ENCODE measurements around the gene FBXO24. TPM values are rescaled to one million over a fixed set of nuclear protein-coding genes. Genes with fewer than 3 reads are reported as not detected.
"Not testable (repeated sequence)": the region's sequence is repeated elsewhere in the genome, so short reads cannot be mapped to it uniquely, and the experiment has no call there.

Gene FBXO24, protein sequence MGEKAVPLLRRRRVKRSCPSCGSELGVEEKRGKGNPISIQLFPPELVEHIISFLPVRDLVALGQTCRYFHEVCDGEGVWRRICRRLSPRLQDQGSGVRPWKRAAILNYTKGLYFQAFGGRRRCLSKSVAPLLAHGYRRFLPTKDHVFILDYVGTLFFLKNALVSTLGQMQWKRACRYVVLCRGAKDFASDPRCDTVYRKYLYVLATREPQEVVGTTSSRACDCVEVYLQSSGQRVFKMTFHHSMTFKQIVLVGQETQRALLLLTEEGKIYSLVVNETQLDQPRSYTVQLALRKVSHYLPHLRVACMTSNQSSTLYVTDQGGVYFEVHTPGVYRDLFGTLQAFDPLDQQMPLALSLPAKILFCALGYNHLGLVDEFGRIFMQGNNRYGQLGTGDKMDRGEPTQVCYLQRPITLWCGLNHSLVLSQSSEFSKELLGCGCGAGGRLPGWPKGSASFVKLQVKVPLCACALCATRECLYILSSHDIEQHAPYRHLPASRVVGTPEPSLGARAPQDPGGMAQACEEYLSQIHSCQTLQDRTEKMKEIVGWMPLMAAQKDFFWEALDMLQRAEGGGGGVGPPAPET
- total RNA-seq = 1.2 TPM

- DNase-seq = peak; percentile 100
Measured at GRCh38 chr7:100586266-100587025, at the start of gene FBXO24. Gene FBXO24 (plus strand): TSS chr7:100586328. CDS start chr7:100586626, 298 bp downstream.

DNA sequence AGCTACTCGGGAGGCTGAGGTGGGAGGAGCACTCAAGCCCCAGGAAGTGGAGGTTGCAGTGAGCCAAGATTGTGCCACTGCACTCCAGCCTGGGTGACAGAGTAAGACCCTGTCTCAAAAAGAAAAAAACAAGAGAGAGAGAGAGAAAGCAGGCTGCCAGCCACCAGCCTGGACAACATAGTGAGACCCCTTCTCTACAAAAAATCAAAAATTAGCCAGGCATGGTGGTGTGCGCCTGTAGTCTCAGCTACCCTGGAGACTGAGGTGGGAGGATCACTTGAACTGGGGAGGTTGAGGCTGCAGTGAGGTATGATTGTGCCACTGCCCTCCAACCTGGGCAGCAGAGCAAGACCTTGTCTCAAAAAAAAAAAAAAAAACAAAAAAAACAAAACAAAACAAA is 49.4 kb upstream of the FBXO24 start:
- DNase-seq = not testable (repeated sequence)

DNA sequence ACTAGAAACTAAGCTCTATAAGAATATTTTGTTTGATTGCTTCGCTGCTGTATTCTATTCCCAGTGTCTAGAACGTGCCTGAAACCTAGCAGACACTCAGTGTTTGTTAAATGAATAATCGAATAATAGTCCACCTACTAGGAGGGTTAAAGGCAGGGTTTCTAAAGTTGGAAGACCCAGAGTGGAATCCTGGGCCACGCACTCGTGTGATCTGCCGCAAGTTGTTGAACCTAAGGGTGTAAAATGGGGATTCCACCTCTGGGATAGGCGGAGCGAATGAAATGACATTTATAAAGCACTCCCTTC is 47.8 kb upstream of the FBXO24 start:
- DNase-seq = no peak

DNA sequence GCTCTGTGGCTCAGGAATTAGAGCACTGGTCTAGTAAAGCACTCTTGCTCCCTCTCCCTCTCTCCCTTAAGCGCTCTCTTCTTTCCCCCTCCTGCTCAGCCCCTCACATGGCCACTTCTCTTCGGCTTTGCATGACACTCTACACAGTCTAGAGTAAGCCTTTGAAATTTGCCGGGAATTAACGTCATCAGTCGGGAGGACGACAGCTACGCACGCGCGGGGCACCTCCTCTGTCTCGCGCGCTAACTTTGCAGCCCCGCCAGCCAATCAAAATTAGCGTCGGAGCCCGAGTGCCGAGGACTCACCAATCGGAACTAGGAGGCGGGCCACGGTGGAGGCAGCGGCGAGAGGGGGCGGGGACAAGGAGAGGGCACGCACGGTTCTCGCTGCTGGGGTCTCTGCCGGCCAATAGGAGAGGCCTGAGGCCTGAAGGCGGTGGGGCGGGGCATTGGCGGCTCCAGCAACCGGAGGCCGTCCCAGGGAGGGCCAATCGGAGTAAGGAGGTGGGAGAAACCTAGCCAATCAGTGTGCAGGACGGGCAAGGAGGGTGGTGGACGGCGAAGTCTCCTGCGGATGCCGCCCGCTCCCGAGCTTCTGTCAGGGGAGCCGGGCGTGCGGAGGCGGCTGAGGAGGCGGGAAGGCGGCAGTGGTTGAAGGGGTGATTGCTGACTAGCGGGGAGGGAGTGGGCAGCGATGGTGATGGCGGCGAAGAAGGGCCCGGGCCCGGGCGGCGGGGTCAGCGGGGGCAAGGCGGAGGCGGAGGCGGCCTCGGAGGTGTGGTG is 47.3 kb upstream of the FBXO24 start, which contains the start of gene AGFG2:
Gene AGFG2 (plus strand): TSS at position 550 of the 782 bp plus-strand sequence. CDS start 144 bp downstream, at position 694.
- DNase-seq = peak; percentile 100

DNA sequence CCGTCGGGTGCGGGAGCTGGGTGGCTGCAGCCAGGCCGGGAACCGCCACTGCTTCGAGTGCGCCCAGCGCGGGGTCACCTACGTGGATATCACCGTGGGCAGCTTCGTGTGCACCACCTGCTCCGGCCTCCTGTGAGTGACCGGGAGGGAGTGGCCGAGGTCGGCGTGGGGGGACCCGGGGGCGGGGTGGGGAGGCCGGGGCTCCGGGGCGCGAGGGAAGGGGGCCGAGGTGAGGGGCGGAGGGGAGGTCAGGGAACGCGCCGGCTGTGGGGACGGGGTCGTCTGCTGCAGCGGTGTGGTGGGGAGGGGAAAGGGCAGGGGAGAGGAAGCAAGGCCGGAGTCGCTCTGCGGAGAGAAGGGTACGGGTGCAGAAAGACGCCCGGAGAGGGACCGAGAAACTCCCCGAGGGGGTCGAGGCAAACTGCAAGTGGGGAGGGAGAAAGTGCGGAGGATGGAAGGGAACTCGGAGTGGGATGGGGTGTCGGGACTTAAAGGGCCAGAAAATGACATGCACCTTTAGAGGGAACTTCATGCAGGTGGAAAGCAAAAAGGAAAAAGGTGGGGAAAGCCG is 46.6 kb upstream of the FBXO24 start:
- DNase-seq = no peak

DNA sequence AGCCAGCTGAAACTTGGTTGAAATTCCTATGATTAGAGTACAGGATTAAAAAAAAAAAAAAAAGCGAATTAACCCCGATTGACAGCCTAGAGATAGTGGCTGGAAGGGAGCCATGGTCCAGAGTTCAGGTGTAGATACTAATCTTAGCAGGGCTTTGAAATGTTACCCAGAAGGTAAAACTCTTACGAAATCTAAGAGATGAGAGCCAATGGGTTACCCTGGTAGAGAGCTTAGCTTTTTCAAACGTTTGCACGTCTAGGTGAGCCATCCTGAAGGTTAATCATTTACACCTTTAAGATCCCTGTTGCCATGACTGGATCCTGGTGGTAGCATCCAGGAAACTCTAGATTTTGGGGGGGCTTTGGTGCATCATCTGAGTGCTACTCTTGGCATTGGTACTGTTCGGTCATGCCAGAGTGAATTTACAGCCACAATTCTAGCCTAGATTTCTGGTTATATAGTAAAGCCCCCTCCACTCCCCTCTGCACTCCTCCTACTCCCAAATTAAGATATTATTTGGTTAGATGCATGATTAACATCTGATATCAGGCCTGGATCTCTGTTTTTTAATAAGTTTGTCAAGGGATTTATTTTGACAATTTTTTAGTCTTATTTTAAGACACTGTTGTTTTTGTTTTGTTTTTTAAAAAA is 45.9 kb upstream of the FBXO24 start:
- DNase-seq = no peak

GRCh38 chr7:100541309-100541708 is 44.8 kb upstream of the FBXO24 start:
- DNase-seq = not testable (repeated sequence)

DNA sequence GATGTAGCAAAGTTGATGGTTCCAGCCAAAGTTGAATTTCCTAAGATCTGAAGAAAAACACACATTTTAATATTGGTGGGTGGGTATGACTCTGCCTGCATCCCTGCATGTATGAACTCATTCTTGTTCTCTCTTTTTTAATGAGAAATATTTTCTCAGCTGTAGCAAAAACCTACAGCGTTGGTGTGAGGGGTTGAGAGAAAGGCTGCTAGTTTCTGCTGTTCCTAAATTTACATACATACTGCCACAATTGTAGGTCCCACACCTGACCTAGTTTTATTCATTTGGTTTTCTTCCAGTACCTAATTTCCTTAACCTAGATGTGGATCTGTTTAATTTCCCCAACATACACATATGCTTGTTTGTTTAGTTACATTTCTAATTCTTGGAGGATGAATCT is 42.5 kb upstream of the FBXO24 start:
- no peak for DNase-seq

DNA sequence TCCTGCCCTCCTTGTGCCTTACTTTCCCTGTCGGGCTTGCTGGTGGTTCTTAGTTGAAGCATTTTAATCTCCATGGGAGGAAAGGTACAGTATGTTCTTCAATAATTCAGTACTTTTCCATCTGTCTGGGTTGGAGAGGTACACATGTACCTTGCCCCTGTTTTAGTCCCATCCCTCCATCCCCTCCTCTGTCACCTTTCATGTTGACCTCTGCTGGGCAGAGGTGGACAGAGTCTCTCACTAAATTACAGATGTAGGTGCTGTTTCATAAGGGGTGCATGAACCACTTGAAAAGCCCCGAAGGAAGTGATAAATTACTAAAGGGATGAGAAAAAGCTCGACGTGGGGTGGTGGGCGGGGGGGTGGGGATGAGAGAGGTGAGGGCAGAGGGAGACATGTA is 41.7 kb upstream of the FBXO24 start:
- DNase-seq = no peak

GRCh38 chr7:100544967-100545359 is 41.2 kb upstream of the FBXO24 start:
- no peak for DNase-seq

- DNase-seq = peak; percentile 57
Measured at GRCh38 chr7:100545360-100546128, 40.6 kb upstream of the FBXO24 start.

GRCh38 chr7:100546129-100546925 is 39.8 kb upstream of the FBXO24 start:
- DNase-seq = no peak

GRCh38 chr7:100546926-100547800 is 39.0 kb upstream of the FBXO24 start:
- no peak for DNase-seq

DNA sequence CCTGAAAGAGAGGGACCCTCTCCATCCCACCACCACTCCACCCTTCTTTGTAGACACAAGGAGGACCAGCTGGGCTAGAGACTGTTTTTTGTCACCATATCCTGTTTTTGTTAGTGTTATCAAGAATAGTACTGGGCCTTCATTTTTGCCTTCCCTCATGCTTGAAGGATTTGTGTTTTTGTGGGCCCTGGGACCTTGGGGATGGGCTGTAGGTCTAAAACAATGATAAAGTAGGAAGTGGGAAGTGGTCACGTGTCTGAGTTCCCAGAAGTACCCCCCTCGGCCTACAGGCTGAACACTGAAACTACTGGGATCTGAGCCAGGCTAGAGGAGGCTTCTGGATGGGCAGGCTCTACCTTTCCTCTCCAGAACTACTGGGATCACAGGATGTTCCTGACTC is 38.3 kb upstream of the FBXO24 start:
- no peak for DNase-seq

DNA sequence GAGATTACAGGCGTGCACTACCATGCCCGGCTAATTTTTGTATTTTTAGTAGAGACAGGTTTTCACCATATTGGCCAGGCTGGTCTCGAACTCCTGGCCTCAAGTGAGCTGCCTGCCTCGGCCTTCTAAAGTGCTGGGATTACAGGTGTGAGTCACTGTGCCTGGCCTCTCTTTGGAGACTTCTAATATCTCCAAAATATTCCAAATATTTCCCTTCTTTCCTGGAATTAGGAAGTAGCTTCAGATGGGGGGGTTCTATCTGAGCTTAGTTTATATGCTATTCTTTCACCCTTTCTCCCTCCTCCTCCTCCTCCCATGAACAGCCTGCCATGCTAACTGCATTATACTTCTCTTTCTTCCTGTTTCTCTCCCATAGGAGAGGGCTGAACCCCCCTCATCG is 37.7 kb upstream of the FBXO24 start:
- DNase-seq = not testable (repeated sequence)

DNA sequence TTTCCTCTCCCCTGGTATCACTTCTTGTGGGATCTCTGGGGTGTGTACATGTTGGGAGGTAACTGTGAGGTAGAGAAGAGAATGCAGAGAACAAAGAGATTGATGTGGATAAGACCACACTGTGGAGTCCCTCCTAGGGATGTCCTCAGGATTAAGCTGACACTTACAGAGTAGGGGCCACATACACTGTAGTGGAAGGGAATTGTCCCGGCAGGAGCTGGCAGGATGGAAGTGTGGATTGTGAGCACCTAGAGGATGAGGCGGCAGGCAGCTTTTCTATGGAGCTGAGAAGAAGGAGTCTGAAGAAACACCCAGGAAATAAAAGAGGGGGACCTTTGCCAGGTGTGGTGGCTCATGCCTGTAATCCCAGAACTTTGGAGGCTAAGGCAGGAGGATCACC is 33.6 kb upstream of the FBXO24 start:
- DNase-seq = no peak

DNA sequence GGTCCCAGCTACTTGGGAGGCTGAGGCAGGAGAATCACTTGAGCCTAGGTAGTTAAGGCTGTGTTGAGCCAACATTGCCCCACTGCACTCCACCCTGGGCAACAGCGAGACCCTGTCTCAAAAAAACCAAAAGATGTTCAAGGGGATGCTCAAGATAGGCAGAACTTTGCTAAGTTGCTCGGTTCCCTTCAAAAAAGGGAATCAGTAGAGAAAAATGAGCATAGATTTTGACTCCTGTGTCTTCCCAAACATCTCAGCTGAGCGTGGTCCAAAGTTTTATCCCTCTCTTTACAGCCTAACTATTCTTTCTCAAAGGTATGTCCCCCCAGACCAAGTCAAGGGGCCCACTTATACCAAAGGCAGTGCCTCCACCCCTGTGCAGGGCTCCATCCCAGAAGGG is 33.1 kb upstream of the FBXO24 start:
- DNase-seq = no peak

DNA sequence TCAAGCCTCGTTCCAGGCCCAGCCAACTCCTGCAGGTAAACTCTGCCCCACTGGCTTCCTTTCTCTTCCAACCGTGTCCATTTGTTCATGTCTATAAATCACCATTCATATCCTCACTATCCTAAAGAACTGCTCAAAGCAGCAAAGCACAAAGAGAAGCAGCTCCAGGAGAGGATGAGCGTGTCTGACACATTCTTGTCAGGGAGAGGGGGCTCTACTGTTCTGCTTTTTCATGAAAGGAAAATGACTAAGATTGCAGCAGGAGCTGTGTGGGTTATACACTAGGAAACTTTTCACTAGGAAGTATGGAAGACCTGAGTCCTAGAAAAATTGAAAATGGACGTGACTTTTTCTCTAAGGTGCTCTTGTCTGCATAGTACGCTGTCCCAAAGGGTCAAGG is 30.4 kb upstream of the FBXO24 start:
- DNase-seq = no peak

- DNase-seq = no peak
Measured at GRCh38 chr7:100556541-100556940, 29.6 kb upstream of the FBXO24 start.

All from tongue (tissue), 2 donors.